T1000 (cell line): ENCODE measurements around the gene COTL1.
"Not testable (repeated sequence)": the region's sequence is repeated elsewhere in the genome, so short reads cannot be mapped to it uniquely, and the experiment has no call there.

Experiments
- DNase-seq: peaks from one replicate; lab custom pipeline; 2025; ENCODE audit warnings: mixed read lengths; lab: John Stamatoyannopoulos, UW

The COTL1 gene

DNA sequence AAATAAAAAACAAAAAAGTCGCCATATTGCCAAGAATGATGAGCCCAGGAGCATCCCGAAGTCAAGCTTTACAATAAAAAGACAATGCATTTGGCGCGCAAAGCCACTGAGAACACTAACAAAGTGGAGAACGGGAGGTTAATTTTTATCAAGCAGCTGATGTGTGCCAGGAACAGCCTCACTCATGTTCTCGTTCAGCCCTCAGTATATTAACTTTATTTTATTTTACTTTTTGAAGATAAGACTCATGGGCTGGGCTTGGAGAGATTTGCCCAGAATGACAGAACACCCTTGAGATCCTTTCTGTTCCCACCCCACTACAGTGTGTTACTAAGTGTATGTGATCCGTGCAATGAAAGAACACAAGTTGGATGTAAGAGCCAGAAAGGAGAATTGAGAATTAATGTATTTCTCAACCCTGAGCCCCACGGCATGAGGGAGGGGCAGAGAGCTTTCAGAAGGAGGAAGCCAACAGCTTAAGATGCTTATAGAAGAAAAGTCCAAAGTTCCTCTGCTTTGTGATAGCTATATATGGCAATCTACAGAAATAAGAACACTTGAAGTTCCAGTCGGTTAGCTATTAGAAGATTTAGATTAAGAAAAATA lies 48.4 kb downstream of the COTL1 start:
- no peak for DNase-seq

DNA sequence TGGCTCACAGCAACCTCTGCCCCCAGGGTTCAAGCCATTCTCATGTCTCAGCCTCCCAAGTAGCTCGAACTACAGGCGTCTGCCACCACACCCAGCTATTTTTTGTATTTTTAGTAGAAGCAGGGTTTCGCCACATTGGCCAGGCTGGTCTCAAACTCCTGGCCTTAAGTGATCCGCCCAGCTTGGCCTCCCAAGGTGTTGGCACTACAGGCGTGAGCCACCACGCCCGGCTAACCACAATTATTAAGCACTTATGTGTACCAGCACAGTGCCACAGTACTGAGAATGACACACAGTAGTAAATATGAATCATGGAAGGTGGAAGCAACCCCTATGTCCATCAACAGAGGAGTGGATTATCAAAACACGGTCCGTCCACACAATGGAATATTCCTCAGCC lies 49.8 kb downstream of the COTL1 start:
- DNase-seq, result no peak

DNA sequence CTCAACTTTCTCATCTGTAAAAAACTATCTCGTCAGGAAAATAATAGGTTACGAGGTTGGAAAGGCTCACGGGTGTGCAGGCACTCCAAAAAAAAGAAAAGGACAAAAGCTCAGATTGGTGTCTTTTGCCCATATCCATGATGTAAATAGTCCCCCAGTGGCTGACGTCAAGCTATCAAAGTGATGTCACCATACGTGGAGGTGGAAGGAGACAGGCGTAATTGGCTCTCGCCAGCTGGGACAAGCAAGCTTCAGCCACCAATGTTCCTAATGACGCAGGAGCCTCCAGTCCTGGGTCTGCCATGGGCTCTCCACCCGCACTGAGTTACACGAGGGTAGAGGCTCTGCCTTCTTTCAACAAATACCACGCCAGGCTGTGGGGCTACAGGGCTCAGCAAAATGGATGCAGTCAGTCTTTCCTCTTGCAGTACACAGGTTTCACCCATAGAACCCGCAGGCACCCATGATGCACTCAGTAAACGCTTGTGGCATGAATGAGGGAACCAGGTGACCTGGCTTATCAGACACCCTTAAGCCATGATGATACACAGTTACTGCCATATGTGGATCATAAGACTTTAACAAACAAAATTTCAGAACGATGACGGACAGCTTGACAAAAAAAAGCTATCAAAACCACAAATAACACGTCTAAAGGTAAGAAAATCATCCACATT lies 50.5 kb downstream of the COTL1 start:
- no peak for DNase-seq

DNA sequence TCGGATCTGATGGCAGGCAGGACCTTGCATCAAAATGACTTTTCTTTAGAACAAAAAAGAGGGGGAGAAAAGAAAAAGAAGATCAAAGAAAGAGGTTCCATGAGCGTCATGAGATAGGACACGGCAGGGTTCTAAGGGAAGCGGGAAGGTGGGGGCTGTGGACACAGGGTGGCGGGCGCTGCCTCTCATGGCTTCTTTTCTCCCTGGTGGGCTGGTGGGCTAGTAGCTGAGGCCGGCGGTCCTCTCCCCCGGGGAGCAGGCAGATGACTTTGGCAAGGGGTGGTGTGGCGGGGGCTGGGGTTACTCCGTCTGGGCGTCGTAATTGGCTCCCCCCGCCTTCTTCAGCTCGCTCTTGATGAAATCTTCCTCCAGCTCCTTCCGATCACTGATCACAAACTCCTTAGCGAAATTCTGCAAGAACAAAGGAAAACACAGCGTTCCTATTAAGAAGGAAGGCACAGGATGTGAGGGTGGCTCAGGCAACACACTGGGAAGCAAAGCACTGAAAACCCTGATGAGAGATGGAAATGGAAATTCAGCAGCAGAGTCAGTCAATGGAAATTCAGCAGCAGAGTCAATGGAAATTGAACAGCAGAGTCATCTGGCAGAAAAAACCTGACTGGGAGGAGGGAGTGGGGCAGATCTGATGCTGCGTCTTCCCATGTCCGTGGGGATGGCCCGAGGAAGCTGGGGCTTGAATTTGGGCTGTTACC lies 51.2 kb downstream of the COTL1 start:
- no peak for DNase-seq

DNA sequence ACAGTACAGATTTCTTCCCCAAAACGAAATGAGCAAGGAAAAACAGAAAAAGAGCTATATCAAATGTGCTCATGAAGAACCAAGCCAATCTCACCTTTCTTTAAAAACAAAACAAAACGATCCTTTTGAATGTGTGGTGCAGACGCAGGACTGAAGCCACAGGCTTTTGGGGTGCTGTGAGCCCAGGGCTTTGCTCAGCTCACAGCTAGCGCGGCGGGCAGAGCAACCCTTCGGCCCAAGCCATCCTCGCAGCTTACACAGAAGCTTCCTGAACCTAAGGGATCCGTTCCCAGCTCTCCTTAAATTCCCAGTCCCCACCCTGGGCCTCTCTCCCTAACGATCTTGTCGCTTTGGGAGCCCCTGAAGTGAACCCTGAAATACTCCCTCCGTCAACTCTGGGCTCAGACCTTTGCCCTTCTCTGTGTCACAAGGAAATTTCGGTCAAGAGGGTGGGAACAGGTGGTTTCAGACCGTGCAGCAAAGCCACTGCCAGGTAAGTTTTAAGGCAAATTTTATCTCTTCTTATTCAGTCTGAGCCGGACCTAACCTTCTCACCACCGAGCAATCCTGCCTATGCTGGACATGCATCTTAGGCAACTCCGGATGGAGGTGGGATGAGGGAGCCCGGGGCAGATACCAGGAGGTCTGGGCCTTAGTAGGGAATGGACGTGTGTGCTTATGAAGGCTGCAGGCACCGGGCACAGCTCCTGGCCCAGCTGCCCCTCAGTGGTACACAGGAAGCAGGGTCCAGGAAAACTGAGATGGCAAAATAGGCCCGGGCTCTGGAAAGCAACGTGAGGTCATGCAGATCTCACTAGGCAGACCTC lies 52.0 kb downstream of the COTL1 start:
- no peak for DNase-seq

DNA sequence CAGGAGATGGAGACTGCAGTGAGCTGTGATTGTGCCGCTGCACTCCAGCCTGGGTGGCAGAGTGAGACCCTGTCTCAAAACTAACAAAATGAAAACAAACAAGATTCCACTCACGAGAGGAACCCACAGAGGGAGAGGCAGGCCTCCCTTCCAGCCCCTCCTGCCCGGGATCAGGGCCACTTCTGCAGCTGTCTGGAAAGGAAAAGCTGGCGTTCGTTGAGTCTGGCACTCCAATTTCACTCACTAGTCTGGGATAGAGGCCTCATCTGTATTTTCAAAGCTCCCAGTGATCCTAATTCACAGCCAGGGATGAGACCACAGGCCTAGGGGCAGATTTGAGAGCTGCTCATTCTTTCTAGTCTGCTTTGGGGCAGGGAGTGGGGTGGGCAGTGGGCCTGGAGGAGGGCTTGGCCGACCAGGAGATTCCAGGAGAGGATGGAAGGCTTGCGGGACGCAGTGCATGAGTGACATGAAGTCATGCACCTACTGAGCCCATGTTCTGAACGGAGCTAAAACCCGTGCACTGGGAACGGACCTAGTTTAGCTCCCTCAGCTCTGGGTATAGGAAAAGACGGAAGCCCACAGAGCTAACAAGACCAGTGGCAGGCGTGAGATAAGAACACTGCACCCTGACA lies 54.0 kb downstream of the COTL1 start:
- DNase-seq, result no peak

DNA sequence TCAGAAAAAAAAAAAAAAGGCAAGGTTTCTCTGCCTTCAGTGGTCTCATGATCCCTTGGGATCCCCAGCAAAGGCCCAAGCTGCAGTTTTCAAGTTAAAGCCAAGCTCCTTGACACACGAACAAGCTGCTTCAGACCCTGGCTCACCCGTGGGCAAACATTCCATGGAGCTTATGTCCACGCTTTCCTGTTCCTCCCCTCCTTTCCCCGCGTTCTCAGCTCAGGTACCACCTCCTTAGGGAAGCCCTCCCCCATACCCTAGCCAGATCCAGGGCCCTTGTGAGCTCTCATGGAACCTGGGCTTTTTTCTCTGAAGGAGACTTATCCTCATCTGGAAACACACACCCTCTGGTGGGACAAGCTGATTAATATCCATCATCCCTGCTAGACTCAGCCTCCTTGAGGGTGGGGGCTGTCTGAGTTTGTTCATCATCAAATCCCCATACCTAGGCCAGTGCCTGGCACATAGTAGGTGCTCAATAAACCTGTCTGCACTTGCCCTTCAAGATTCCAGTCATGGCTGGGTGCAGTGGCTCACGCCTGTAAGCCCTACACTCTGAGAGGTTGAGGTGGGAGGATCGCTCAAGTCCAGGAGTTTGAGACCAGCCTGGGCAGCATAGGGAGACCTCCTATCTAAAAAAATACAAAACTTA lies 54.7 kb downstream of the COTL1 start:
- DNase-seq, result no peak

DNA sequence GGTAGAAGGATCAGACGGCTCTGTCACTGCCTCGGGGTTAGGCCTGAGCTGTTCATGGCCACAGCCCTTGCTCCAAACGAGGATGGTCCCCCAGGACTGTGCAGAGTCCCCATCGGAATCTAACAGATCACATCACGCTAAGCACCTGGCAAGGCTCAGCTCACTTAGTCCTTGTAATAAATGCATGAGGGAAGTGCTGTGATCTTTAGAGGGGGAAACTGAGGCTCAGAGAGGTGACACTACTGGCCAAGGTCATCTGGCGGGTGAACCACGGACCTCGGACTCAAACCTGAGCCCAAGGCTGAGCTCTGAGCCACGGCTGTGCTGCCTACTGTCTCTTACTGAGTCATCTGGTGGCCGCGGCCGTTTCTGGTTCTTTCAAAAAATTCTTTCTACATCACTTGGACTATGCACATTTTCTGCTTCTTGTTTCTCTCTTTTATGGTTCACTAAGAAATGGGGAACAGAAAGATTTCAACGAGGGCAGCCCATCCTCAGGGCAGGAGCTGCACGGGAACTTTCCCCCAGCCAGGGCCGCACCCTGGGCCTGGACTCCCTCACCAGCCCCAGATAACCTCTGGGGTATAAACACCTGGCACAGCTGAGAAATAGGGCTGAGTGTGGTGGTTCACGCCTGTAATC lies 55.6 kb downstream of the COTL1 start:
- no peak for DNase-seq

DNA sequence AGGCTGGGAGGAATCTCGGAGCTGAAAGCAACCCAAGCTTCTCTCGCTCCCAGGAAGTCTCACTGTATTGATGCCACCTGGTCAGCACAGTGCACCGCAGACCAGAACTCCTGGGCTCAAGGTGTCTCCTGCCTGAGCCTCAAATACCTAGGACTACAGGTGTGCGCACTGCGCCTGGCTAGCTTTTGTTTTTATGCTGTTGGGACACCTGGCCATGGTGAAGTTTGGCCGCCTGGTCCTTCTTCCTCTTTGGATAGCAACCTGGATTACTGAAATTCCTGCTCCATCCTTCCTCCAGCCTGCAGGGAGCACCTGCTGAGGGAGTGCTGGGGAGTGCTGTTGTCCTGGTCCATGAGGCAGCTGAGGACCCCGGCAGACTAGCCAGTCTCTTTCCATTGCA lies 56.6 kb downstream of the COTL1 start:
- DNase-seq, result no peak

DNA sequence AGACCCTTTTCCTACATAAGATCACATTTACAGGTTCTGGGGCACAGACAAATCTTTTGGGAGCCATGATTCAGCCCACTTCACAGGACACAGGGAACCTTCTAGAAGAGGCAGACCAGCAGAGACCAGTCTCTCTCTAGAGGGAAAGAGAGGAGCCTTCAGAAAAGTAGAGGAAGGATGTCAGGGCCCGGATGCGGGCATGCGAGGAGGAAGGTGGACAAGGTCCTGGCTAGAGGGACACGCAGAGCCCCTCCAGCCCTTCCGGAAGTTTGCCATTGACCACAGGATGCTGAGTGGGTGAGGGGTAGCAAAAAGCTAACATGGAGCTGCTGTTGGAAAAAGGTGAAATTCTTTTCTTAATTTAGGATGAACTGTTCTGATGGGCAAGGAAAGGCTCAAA lies 57.6 kb downstream of the COTL1 start:
- DNase-seq, result no peak

DNA sequence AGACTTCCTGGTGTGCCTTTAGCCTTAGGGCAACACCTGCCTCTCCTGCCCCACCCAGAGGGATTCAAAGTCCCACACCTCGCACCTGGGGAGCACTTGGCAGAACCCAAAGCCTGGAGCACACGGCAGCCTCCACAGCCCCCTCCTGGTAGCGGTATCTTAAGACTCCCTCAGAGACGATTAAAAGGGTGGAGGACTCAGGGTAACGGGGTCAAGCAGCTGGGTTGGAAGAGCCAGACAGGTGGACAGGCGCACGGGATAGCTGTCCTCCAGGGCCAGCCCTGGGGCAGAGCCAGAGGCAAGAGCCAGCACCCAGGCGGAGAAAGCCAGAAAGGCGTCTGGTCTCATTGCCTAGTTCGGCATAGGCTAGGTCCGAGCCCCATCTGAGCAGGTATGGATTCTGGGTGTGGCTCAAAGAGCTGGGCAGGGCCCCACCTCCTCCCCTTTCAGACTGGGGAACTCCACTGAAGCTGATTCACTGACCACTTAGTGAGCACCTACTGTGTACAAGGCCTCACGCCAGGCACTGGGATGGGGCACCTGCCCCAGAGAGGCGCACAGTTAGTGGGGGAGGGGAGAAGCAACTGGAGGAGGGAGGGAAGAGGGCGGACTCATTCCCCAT lies 58.5 kb downstream of the COTL1 start:
- DNase-seq, result no peak

DNA sequence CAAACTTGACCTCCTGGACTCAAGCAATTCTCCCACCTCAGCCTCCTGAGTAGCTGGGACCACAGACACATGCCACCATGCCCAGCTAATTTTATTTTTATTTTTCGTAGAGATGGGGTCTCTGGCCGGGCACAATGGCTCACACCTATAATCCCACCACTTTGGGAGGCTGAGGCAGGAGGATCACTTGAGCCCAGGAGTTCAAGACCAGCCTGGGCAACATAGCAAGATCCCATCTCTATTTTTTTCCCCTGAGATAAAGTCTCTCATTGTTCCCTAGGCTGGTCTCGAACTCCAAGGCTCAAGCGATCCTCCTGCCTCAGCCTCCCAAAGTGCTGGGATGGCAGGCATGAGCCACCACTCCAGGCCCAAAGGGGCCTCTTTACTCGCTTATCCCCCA lies 59.0 kb downstream of the COTL1 start:
- not testable (repeated sequence) for DNase-seq

DNA sequence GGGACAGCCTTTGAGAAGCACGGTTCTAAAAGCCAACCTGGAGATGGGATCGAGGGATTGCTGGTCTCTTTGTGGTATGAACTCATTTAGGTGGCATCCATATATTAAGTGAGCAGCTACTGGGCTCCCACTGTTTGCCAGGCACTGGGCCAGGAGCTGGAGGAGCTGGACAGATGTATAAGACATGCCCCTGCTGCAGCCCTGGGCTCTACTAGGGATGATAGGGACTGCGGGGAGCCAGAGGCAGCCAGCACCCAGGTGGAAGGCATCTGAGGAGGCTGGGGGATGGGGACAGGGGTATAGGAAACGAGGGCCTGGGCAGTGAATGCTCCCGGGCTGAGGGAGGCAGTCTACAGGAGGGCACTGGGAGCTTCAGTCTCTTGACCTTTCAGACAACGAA lies 60.4 kb downstream of the COTL1 start:
- DNase-seq, result no peak

DNA sequence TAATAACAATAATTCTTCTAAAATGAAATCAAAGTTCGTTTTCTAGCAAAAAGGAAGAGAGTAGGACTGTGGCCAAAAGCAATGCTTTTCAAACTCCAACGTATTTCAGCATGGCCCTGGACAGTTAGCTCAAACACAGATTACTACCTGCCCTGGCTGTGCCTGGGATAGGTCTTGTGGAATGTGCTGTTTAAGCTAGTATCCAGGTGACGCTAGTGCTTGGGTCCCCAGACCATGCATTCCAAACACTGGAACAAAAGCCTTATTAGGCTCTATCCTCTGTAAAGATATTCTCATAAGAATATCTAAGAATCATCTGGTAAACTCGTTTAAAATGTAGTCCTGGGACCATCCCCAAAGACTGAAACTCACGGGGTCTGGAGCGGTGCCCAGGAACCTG lies 60.8 kb downstream of the COTL1 start:
- no peak for DNase-seq

DNA sequence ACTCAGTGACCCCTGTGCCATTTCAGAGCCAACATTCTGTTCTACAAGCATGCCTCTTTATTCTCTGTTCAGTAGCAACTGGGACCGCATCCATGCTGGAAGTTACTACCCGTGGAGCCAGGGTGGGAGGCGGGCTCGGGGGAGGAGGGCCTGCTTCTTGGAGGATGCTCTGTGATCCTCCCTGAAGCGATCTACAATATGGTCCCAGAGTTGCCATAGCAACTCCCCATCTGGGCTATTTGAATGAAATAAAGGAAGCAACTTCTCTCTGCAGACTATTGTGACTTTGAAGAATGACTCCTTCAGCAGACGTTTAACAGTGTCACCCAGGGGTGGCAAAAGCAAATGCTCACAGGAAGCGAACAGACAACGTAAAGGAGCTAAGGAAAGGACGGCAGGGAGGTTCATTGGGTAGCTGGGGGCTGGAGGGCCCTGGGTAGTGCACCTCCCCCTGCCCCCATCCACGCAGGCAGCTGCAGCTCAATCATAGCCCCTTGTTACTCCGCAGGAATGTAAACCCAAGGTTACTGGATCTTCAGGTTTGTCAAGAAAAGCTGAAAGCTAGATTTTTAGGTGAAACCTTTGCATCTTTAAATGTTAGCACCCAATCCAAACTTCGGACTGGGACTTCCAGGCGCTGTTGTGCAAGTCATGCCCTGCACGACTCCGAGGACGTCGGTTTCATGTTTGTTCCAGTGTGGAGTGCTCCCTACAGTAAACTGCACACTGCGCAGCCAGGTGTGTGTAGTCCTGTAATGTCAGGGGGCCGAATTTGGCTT lies 62.3 kb downstream of the COTL1 start:
- DNase-seq, result no peak

DNA sequence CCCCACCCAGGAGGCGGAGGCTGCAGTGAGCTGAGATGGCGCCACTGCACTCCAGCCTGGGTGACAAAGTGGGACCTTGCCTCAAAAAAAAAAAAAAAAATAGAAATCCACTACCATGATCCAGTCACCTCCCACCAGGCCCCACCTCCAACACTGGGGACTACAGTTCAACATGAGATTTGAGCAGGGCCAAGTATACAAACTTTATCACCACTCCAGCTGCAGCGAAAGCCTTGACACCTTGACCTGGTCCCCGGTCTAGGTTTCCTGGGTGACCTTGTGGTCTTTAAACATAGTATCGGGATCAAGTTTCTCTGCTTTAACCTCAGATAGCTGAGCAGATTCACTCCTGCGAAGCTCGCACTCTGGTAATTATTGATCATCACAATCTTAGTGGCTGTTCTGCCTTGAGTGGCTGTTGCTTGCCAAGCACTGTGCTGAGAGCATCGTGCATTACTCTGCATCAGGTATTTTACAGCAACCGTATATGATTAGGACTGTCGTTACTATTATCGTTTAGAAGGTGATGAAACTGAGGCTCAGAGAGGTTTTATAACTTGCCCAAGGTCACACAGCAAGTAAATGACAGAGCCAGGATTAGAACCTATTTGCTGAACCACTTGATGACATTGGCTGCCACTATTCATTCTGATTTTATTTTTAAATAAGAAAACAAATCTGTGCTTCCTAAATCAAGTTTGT lies 63.1 kb downstream of the COTL1 start:
- no peak for DNase-seq

DNA sequence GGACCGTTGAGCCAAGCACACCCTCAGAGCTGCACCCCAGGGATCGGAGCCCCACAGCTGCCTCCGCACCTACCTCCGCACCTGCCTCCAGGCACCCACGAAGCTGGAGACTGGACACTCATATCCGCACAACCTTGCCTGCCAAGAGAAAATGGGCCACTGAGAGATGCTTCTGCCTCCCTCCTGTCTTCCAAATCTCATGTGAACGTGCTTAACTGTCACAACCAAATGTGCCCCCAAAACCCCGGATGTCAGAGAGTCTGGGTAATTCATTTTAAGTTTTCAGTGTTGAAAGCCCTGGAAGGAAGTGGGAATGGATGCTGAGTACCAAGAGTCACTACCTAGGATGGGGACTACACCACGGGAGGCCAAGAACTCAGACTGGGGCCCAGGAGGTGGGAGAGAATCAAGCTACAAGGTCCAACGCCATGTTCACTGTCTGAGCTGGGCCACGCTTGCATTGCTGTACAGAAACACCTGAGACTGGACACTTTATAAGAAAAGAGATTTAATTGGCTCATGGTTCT lies 63.9 kb downstream of the COTL1 start:
- DNase-seq, result no peak

DNA sequence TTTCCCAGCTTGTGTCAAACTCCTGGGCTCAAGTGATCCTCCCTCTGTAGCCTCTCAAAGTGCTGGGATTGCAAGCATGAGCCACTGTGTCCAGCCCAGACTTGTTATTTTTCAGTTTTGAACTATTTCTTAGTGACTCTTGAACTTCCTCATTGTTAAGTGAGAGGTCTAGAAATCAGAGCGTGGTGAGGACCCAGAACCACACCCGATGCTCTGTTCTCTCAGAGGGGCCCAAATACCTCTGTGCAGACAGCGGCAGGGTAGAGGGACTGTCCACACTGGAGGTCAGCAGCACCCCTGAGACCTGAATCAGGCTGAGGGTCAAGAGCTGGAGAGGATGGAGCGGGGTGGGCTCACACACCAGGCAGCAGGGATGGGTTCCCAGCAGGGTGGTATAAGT lies 65.7 kb downstream of the COTL1 start:
- no peak for DNase-seq

DNA sequence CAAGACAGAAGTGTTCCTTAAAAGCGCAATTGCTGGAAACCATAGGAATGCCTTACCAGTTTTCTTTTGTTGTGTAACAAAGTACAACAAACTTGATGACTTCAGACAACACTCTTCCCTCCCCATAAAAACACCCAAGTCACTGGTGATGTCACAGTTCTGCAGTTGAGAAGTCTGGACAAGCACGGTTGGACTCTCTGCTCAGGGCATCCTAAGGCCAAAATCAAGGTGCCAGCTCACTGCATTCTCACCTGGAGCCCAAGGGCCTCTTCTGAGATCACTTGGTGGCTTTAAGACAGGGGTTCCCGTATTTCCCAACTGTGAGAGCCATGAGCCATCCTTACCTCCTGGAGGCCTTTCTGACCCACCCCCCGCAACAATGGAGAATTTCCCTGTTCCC lies 67.8 kb downstream of the COTL1 start:
- no peak for DNase-seq
